ENCODE results near the gene POLR2C.

Gene POLR2C

GRCh38 chr16:57477531-57478202 is 15.2 kb downstream of the POLR2C start:
- TF ChIP-seq, protein P1, sequence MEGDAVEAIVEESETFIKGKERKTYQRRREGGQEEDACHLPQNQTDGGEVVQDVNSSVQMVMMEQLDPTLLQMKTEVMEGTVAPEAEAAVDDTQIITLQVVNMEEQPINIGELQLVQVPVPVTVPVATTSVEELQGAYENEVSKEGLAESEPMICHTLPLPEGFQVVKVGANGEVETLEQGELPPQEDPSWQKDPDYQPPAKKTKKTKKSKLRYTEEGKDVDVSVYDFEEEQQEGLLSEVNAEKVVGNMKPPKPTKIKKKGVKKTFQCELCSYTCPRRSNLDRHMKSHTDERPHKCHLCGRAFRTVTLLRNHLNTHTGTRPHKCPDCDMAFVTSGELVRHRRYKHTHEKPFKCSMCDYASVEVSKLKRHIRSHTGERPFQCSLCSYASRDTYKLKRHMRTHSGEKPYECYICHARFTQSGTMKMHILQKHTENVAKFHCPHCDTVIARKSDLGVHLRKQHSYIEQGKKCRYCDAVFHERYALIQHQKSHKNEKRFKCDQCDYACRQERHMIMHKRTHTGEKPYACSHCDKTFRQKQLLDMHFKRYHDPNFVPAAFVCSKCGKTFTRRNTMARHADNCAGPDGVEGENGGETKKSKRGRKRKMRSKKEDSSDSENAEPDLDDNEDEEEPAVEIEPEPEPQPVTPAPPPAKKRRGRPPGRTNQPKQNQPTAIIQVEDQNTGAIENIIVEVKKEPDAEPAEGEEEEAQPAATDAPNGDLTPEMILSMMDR (IDR thresholded peaks at IDR 0.05), result no peak

DNA sequence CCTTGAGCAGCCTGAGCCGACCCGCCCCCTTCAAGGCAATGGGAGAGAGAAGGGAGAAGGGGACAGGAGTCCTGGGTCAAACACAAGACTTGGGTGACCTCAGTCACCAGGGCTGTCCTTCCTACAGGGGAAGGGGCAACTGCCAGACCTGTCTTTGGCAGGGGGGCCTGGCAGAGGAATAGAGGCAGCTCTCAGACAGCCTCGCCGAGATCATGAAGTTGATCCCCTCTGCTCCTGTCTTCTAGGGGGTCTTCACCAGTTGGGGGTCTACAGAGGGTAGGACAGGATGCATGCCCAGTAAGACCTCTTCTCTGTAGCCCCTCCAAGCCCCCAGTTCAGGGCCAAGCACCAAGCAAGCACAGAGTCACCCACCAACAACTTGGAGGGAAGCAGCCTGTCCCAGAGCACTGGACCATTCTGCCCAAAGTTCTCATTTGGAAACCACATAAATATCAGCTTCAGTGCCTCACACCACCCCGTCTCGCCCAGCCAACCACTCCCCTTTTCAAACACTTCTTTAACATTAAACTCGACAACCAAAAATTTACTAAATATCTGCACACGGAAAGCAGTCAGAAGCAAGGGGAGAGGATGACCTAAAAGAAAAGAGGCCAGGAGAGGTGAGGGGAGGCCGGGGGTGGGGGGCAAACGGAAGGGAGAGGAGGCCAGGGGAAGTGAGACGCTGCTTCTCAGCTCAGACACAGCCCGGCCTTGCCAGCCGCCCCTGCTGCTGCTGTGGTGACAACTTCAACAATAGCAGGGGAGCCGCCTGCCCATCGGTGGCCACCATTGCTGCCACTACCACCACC is 16.1 kb downstream of the POLR2C start:
- TF ChIP-seq, protein P1 (IDR thresholded peaks at IDR 0.05), result no peak

DNA sequence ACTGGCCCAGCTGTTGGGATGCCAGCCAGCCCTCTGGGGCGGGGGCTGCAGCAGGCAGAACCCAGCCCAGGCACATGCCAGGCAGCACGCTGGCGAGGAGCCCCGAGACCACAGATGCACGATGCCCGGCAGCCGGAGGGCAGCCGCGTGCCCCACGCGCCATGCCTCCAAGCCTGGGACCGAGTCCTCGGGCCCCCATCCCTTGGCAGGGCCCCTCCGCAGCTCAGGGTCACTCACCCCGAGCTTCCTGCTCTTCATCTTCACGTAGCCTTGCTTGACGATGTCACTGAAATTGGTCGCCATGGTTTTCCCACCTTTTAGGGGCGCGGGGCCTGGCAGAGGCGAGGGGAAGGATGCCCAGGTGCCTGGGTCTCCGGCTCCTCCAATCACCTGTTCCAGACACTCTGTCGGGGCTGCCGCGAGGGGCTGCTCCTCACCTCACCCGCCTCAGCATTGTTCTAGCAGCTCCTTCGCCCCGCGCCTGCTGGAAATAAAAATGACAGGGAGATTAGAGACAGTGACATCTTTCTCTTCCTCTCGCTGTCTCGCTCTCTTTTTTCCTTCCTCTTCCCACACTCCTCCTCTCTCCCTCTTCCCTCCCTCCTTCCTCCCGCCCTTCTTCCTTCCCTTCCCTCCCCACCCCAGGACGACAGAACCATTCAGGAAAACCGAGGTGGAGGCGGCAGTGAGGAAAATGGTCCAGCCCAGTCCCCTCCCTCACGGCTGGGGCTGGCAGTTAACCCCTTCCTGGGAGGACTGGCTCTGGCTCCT is 16.9 kb downstream of the POLR2C start:
- TF ChIP-seq, protein P1 (IDR thresholded peaks at IDR 0.05), result no peak

- TF ChIP-seq, protein P1 (IDR thresholded peaks at IDR 0.05), result no peak
These were observed 17.7 kb downstream of the POLR2C start for GRCh38 chr16:57479976-57480753.

- TF ChIP-seq, protein P1 (IDR thresholded peaks at IDR 0.05), result no peak
These were observed 18.3 kb downstream of the POLR2C start for GRCh38 chr16:57480754-57481230.

GRCh38 chr16:57481421-57481820 is 18.9 kb downstream of the POLR2C start:
- TF ChIP-seq, protein P1 (IDR thresholded peaks at IDR 0.05), result no peak

All from LNCAP (cell line).